Measurements from ENCODE around the gene CTSA. TPM values are rescaled to one million over a fixed set of nuclear protein-coding genes. Genes with fewer than 3 reads are reported as not detected.
A peak's percentile ranks its signal among the peaks of the same experiment; 100 is the strongest.

The CTSA gene
- total and polyA plus RNA-seq, 9 of the 15 experiments (the other 6 are each of a cell fraction or from before 2014, with no cell fraction given): 8.8 to 61.7 (median 28.3) TPM

GRCh38 chr20:45910670-45911485, 19.7 kb downstream of the CTSA start (continued):
- TF ChIP-seq TARDBP (IDR thresholded peaks at IDR 0.05): no peak
- TF ChIP-seq ETS2 (tag; IDR thresholded peaks at IDR 0.05; ENCODE audit: borderline replicate concordance, poor library complexity, severe bottlenecking): no peak
- no peak for TF ChIP-seq NCOR1 (IDR thresholded peaks at IDR 0.05)
- no peak for TF ChIP-seq SAFB (IDR thresholded peaks at IDR 0.05; ENCODE audit: borderline replicate concordance, low read depth, low read length)
- no peak for TF ChIP-seq ZNF3 (CRISPR knock-in tag; IDR thresholded peaks at IDR 0.05)
- no peak for TF ChIP-seq KDM4B (IDR thresholded peaks at IDR 0.05; ENCODE audit: borderline replicate concordance in 2 of 2, low read depth in 1 of 2)
- peak; percentile 81 for TF ChIP-seq SOX6 (IDR thresholded peaks at IDR 0.05)
- no peak for TF ChIP-seq ZBTB5 (IDR thresholded peaks at IDR 0.05)
- TF ChIP-seq GTF2B (IDR thresholded peaks at IDR 0.05; ENCODE audit: extremely low read depth, insufficient read length): no peak
- TF ChIP-seq RBM22 (IDR thresholded peaks at IDR 0.05; ENCODE audit: low read depth, low read length, poor library complexity, severe bottlenecking): peak; percentile 5
- TF ChIP-seq KLF13 (tag; IDR thresholded peaks at IDR 0.05; ENCODE audit: borderline replicate concordance, low read depth): no peak
- no peak for TF ChIP-seq BCOR (IDR thresholded peaks at IDR 0.05)
- no peak for TF ChIP-seq ELK3 (CRISPR knock-in tag; IDR thresholded peaks at IDR 0.05)
- TF ChIP-seq IFI16 (CRISPR knock-in tag; IDR thresholded peaks at IDR 0.05): no peak
- no peak for TF ChIP-seq LEF1 (IDR thresholded peaks at IDR 0.05)
- TF ChIP-seq HNRNPK (IDR thresholded peaks at IDR 0.05; ENCODE audit: low read depth, low read length, poor library complexity, severe bottlenecking): no peak
- TF ChIP-seq IRF9 (tag; IDR thresholded peaks at IDR 0.05): no peak
- peak; percentile 69 for TF ChIP-seq NFRKB (IDR thresholded peaks at IDR 0.05; ENCODE audit: low read depth)
- TF ChIP-seq PCBP1 (IDR thresholded peaks at IDR 0.05; ENCODE audit: low read depth, low read length, poor library complexity, severe bottlenecking): no peak
- no peak for TF ChIP-seq EWSR1 (IDR thresholded peaks at IDR 0.05; ENCODE audit: borderline replicate concordance, low read depth, partially characterized antibody)

All from K562 (cell line).